HG03565 (cell line): Measurements from ENCODE around the gene NFASC.

Experiments used
- ATAC-seq: cut with Tn5 transposase; IDR thresholded peaks from one replicate; pipeline ENCODE4 v1.9.1; 2021; ENCODE audit warnings: mild to moderate bottlenecking, moderate library complexity; ENCODE audit not compliant: unreplicated experiment

The NFASC gene

GRCh38 chr1:204887846-204888245 lies 17.2 kb downstream of the NFASC start:
- no peak for ATAC-seq

GRCh38 chr1:204888294-204888693 lies 17.6 kb downstream of the NFASC start:
- ATAC-seq, result no peak

- ATAC-seq, result no peak
Observed at GRCh38 chr1:204889681-204890383, 19.2 kb downstream of the NFASC start.

GRCh38 chr1:204891860-204892259 lies 21.2 kb downstream of the NFASC start:
- ATAC-seq, result no peak

GRCh38 chr1:204894031-204894430 lies 23.4 kb downstream of the NFASC start:
- no peak for ATAC-seq

GRCh38 chr1:204894606-204895005 lies 23.9 kb downstream of the NFASC start:
- ATAC-seq, result no peak

GRCh38 chr1:204896023-204896422 lies 25.4 kb downstream of the NFASC start:
- no peak for ATAC-seq

GRCh38 chr1:204896787-204897469 lies 26.3 kb downstream of the NFASC start:
- ATAC-seq, result no peak

GRCh38 chr1:204900721-204901120 lies 30.1 kb downstream of the NFASC start:
- ATAC-seq, result no peak

- ATAC-seq, result no peak
Observed at GRCh38 chr1:204902671-204903070, 32.0 kb downstream of the NFASC start.

- ATAC-seq, result no peak
Observed at GRCh38 chr1:204904228-204904810, 33.7 kb downstream of the NFASC start.

GRCh38 chr1:204909109-204909508 lies 38.4 kb downstream of the NFASC start:
- no peak for ATAC-seq

- no peak for ATAC-seq
Observed at GRCh38 chr1:204915861-204916495, 45.3 kb downstream of the NFASC start.

- no peak for ATAC-seq
Observed at GRCh38 chr1:204917802-204918201, 47.1 kb downstream of the NFASC start.

- no peak for ATAC-seq
Observed at GRCh38 chr1:204920511-204920910, 49.8 kb downstream of the NFASC start.

GRCh38 chr1:204920967-204921366 lies 50.3 kb downstream of the NFASC start:
- ATAC-seq, result no peak

GRCh38 chr1:204921855-204922516 lies 51.3 kb downstream of the NFASC start:
- no peak for ATAC-seq

- no peak for ATAC-seq
Observed at GRCh38 chr1:204923201-204923600, 52.5 kb downstream of the NFASC start.

GRCh38 chr1:204923626-204924012 lies 53.0 kb downstream of the NFASC start:
- ATAC-seq, result no peak

- no peak for ATAC-seq
Observed at GRCh38 chr1:204924013-204924759, 53.5 kb downstream of the NFASC start.

- ATAC-seq, result no peak
Observed at GRCh38 chr1:204925701-204926100, 55.0 kb downstream of the NFASC start.
